ENCODE results near the gene ARL8B. TPM values are rescaled to one million over a fixed set of nuclear protein-coding genes. Genes with fewer than 3 reads are reported as not detected.
"Not testable (repeated sequence)": the region's sequence is repeated elsewhere in the genome, so short reads cannot be mapped to it uniquely, and the experiment has no call there.

ARL8B gene
- total RNA-seq, 1 donor, result 106 TPM

DNA sequence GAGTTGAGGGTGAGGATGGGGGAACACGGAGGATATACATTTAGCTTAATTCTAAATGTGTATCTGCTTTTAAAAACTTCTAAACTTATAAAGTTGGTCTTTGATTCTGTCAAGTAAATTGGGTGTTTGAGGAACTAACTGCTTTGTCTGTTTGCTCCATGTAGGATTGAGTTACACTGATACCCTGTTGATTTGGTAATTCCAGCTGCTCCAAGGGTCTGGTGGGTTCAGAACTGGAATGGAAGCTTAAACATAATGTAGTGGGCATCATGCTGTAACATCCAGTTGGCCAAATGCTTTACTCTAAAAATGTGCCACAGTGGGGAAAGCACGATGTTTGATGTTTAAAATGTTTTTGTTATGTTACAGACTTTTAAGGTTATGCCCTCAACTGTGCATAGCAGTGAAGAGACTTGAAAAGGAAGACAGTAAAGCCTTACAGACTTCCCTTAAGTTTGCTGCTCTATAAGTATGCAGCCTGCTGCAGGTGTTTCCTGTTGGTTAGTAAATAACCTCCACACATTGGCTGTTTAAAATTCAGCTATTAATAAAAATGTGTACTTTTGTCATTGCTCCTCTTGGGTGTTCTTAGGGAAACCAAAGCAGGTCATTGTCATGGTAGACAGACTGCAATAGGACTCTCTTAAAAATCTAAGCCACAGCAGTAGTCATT, 59.5 kb downstream of the ARL8B start:
- H3K27me3 ChIP-seq (ENCODE audit: insufficient read depth, low read length), result no peaks in the 10 kb centered on the region
- no peaks in the 10 kb centered on the region for H3K9me3 ChIP-seq (ENCODE audit: low read depth, low read length)
- H3K4me1 ChIP-seq (ENCODE audit: insufficient read depth, low read length), result peaks cover 47% of the 10 kb centered on the region
- no peak overlapping the region for H3K4me3 ChIP-seq (ENCODE audit: low read length)

DNA sequence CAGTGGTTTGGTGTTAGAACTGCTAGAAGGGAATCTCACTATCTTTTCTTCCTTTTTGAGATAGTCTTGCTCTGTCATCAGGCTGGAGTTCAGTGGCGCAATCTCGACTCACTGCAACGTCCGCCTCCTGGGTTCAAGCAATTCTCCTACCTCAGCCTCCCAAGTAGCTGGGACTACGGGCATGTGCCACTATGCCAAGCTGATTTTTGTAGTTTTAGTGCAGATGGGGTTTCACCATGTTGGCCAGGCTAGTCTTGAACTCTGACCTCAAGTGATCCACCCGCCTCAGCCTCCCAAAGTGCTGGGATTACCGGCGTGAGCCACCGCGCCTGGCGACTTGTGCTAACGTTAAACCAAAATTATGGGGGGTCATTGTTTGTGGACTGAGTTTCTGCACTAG, 61.6 kb downstream of the ARL8B start:
- not testable (repeated sequence) for H3K4me3 ChIP-seq (ENCODE audit: low read length); H3K27me3 ChIP-seq (ENCODE audit: insufficient read depth, low read length); H3K9me3 ChIP-seq (ENCODE audit: low read depth, low read length)
- H3K4me1 ChIP-seq (ENCODE audit: insufficient read depth, low read length), result peaks cover 54% of the 10 kb centered on the region

- no peaks in the 10 kb centered on the region for H3K9me3 ChIP-seq (ENCODE audit: low read depth, low read length)
- no peak overlapping the region for H3K4me3 ChIP-seq (ENCODE audit: low read length)
- H3K4me1 ChIP-seq (ENCODE audit: insufficient read depth, low read length), result peaks cover 62% of the 10 kb centered on the region
- no peaks in the 10 kb centered on the region for H3K27me3 ChIP-seq (ENCODE audit: insufficient read depth, low read length)
These were observed 62.4 kb downstream of the ARL8B start for GRCh38 chr3:5184499-5184898.

DNA sequence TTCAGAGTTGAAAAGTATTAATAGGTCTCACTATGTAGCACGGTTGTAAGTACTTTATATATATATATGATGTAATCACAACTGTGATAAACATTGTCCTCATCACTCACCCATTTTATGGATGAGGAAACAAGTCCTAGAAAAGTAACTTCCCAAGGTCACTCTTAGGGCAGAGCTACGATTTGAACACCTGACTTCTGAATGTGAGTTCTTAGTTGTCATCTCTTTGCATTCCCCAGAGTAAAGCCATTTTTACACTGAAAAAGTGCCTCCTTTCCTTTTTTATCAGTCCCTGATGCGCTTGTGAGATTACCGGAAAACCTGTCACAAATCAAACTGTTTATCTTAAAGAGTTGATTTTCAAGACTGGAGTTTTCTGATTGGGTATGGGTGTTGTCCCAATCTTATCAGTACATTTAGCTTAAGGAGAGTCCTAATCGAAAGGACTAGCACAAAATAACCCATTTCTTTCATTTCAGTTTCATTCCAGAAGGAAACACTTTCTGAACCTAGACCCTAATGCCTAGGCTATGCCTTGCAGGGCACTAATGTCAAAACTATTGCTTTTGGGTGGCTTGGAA, 63.1 kb downstream of the ARL8B start:
- Histone ChIP-seq H3K4me3 (ENCODE audit: low read length) (no peak overlapping the region), H3K4me1 (ENCODE audit: insufficient read depth, low read length) (peaks cover 68% of the 10 kb centered on the region), H3K9me3 (ENCODE audit: low read depth, low read length) (no peaks in the 10 kb centered on the region), H3K27me3 (ENCODE audit: insufficient read depth, low read length) (no peaks in the 10 kb centered on the region)

- no peaks in the 10 kb centered on the region for H3K27me3 ChIP-seq (ENCODE audit: insufficient read depth, low read length)
- H3K4me1 ChIP-seq (ENCODE audit: insufficient read depth, low read length), result peaks cover 75% of the 10 kb centered on the region
- H3K4me3 ChIP-seq (ENCODE audit: low read length), result no peak overlapping the region
- no peaks in the 10 kb centered on the region for H3K9me3 ChIP-seq (ENCODE audit: low read depth, low read length)
These were observed 64.2 kb downstream of the ARL8B start for GRCh38 chr3:5186089-5186857.

GRCh38 chr3:5186858-5187155, 64.7 kb downstream of the ARL8B start:
- Histone ChIP-seq H3K4me3 (ENCODE audit: low read length) (peak overlapping the region; percentile 99), H3K9me3 (ENCODE audit: low read depth, low read length) (no peaks in the 10 kb centered on the region), H3K27me3 (ENCODE audit: insufficient read depth, low read length) (no peaks in the 10 kb centered on the region), H3K4me1 (ENCODE audit: insufficient read depth, low read length) (peaks cover 79% of the 10 kb centered on the region)

DNA sequence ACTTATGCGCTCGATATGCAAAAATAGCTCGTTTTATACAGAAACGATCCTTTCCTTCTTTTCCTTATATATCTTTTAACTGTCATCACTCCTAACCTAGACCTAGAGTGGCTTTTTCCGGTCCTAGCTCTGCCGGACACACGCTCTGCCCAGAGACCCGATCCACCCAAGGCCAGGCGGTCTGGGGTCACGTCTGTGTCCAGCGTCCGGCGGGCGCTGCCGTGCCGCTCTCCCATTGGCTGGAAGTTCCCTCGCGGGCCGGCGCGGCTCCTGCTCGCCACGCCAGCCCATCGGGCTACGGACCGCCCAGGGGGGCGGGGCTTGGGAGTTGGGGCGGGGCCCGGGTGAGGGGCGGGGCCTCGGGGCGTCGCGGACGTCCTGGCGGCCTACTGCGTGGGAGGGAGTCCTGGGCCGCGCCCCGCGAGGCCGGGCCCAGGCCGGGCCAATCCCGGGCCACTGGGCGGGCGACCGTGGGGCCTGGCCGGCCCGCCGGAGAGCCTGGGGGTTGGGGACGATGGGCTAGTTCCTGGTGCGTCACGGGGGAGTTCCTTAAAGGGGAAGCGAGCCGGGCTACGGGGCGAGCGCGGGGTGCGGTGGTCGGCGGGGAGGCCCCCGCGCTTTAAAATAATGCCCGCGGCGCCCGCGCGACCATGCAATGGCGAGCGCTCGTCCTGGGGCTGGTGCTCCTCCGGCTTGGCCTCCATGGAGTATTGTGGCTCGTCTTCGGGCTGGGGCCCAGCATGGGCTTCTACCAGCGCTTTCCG, 65.2 kb downstream of the ARL8B start, which contains the start of gene EDEM1:
Gene EDEM1, plus strand, starts transcription at position 552 of the 764 bp plus-strand sequence. Its CDS starts 99 bp downstream, at position 651.
- no peaks in the 10 kb centered on the region for H3K27me3 ChIP-seq (ENCODE audit: insufficient read depth, low read length)
- peak within 1 kb of the TSS; percentile 99 for H3K4me3 ChIP-seq (ENCODE audit: low read length)
- H3K4me1 ChIP-seq (ENCODE audit: insufficient read depth, low read length), result peaks cover 80% of the 10 kb centered on the region
- H3K9me3 ChIP-seq (ENCODE audit: low read depth, low read length), result no peaks in the 10 kb centered on the region

DNA sequence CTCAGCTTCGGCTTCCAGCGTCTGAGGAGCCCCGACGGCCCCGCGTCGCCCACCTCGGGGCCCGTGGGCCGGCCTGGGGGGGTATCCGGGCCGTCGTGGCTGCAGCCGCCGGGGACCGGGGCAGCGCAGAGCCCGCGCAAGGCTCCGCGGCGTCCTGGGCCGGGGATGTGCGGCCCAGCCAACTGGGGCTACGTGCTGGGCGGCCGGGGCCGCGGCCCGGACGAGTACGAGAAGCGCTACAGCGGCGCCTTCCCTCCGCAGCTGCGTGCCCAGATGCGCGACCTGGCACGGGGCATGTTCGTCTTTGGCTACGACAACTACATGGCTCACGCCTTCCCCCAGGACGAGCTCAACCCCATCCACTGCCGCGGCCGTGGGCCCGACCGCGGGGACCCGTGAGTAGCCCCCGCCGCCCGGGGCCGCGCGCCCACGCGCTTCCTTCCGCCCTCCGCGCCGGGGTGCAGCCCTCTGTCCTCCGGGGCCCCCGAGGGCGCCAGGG, 65.9 kb downstream of the ARL8B start:
- no peaks in the 10 kb centered on the region for H3K9me3 ChIP-seq (ENCODE audit: low read depth, low read length)
- H3K4me1 ChIP-seq (ENCODE audit: insufficient read depth, low read length), result peaks cover 82% of the 10 kb centered on the region
- H3K27me3 ChIP-seq (ENCODE audit: insufficient read depth, low read length), result no peaks in the 10 kb centered on the region
- peak overlapping the region; percentile 99 for H3K4me3 ChIP-seq (ENCODE audit: low read length)

DNA sequence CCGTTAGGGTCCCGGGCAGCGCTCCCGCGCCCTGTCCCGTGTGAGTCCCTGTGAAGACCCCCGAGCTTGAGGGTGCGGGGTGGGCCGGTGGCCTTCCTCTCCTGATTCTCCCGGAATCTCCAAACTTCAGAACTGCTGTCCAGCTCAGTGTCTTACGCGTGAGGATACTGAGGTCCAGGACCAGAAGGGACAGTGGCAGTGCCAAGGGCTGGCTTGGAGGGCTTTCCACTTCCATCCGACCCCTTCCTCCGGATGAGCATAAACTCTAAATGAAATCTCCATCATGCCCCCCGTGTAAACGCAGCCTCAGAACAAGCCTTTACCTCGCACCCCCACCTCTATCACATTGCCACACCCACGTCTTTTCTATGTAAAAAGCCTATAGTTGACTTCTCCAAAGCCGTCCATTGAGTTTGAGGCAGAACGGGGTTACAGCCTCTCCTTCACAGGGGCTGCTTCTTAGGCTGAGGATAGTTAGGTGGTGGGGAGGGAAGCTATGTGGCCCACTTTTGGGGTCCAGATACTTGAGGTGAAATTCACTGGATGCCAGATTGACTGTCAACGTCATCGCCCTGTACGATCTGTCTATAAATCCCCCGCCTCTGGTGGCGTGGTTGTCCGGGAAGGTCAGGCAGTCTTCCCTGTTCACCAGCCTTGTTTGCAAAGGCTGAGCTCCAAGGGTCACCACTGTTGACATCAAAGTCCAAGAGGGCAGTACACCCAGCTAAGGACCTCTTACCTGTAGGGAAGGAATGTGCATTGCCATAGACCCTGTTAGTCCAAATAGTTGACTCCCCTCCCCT, 66.5 kb downstream of the ARL8B start:
- H3K27me3 ChIP-seq (ENCODE audit: insufficient read depth, low read length), result no peaks in the 10 kb centered on the region
- peak overlapping the region; percentile 99 for H3K4me3 ChIP-seq (ENCODE audit: low read length)
- no peaks in the 10 kb centered on the region for H3K9me3 ChIP-seq (ENCODE audit: low read depth, low read length)
- H3K4me1 ChIP-seq (ENCODE audit: insufficient read depth, low read length), result peaks cover 82% of the 10 kb centered on the region

GRCh38 chr3:5190147-5190791, 68.2 kb downstream of the ARL8B start:
- Histone ChIP-seq H3K9me3 (ENCODE audit: low read depth, low read length) (no peaks in the 10 kb centered on the region), H3K27me3 (ENCODE audit: insufficient read depth, low read length) (no peaks in the 10 kb centered on the region), H3K4me3 (ENCODE audit: low read length) (peak overlapping the region; percentile 99), H3K4me1 (ENCODE audit: insufficient read depth, low read length) (peaks cover 82% of the 10 kb centered on the region)

DNA sequence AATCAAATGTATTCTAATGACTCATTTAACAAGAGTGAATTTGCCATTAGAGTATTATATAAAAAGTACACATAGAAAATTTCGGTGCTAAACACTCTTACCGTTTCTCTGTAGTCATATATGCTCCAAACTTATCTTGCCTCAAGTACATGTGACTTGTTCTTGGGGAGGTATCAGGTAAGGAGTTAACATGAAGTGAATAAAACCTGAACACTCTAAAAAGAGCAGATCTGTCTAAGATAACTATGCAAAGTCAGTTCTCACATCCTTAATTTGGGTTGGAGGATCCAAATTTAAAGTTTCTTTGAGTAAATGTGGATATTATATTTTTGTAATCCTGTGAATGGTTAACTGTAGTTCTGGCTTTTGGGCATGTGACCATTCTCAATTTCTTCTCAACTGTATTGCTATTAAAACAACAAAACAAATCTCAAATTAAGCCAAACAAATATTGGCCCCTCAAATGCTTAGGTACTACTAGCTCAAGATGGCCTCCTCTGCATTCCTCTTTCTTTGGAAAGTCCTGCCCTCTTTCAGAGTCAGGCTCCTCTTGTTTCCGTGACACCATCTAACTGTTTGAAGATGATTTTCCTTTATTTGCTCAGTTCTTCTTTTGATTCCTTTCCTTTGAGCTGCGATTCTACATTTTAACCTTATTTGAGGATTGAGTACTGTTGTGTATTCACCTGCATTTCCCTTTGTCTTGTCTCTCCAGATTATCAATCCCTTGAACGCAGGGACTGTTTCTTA, 69.6 kb downstream of the ARL8B start:
- Histone ChIP-seq H3K4me3 (ENCODE audit: low read length) (no peak overlapping the region), H3K27me3 (ENCODE audit: insufficient read depth, low read length) (no peaks in the 10 kb centered on the region), H3K9me3 (ENCODE audit: low read depth, low read length) (no peaks in the 10 kb centered on the region), H3K4me1 (ENCODE audit: insufficient read depth, low read length) (peaks cover 82% of the 10 kb centered on the region)

DNA sequence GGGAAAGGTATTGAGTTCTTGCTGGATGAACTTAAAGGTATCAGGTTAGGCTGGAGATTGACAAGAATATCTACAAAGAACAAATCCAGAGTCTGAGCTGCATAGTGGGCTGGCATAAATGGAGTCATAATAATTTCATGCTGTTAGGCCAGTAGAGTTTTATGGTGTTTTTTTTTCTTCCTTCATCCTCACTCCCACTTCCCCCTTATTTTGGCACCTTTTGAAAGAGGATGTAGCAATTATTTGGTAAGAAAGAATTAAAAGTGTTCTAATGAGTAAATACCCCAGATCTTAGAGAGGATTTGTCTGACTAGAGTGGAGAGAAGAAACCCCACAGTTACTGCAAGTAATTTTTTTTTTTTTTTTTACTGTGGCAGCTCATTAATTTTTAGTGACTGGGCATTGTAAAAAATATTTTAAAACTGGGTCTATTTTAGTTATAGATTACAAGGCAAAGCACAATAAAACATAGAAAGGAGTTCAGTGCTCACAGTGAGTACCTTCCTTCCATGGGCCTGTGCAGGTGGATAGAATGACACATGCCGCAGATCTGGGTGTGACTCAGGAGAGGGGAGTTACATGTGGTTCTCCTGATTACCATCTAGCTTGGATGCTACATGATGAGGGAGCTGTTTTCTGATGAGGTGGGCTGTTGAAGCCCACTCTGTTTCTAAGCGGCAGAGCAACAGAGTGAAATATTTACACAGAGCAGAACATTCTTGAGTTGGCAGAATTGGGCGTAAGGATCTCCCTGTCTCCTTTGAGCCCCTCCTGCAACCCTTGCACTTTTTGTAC, 70.7 kb downstream of the ARL8B start:
- no peaks in the 10 kb centered on the region for H3K9me3 ChIP-seq (ENCODE audit: low read depth, low read length)
- H3K27me3 ChIP-seq (ENCODE audit: insufficient read depth, low read length), result no peaks in the 10 kb centered on the region
- H3K4me3 ChIP-seq (ENCODE audit: low read length), result no peak overlapping the region
- peaks cover 88% of the 10 kb centered on the region for H3K4me1 ChIP-seq (ENCODE audit: insufficient read depth, low read length)

DNA sequence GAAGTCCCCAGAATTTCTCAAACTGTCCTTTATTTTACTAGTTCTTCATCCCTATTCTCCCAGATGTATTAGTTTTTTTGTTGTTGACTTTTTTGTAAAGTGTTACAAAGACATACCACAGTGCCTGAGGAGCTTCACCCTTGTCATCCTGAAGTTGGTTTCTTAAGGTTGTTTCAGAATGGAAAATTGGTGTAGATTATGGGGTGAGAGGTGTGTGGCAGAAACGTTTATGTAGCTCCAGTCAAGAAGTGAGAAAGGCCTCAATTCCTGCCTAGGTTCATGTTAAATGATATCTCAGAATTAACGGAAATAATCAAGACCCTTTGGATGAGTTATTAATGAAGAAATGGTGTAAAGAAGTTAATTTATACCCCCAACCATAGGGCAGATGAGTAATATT, 72.2 kb downstream of the ARL8B start:
- Histone ChIP-seq H3K27me3 (ENCODE audit: insufficient read depth, low read length) (no peaks in the 10 kb centered on the region), H3K4me3 (ENCODE audit: low read length) (no peak overlapping the region), H3K9me3 (ENCODE audit: low read depth, low read length) (no peaks in the 10 kb centered on the region), H3K4me1 (ENCODE audit: insufficient read depth, low read length) (peaks cover 96% of the 10 kb centered on the region)

Data from mononuclear cell (primary cell).